GM12873 (cell line): ENCODE measurements around the gene ANKRD10.

ENCODE experiments used
- CTCF ChIP-seq: IDR thresholded peaks from 2 replicates; pipeline ENCODE4 v1.5.1; 2012; ENCODE audit warnings: low read depth, mild to moderate bottlenecking, moderate library complexity, low read length, control low read depth; ENCODE audit not compliant: insufficient read depth; ENCODE audit errors: missing control alignments

ANKRD10 gene

GRCh38 chr13:110874508-110874960 is 40.3 kb downstream of the ANKRD10 start:
- TF ChIP-seq CTCF = no peak

GRCh38 chr13:110873639-110874507 is 41.0 kb downstream of the ANKRD10 start:
- TF ChIP-seq CTCF = no peak

- no peak for TF ChIP-seq CTCF
Measured at GRCh38 chr13:110872768-110873638, 41.9 kb downstream of the ANKRD10 start.

- TF ChIP-seq CTCF = no peak
Measured at GRCh38 chr13:110872034-110872767, 42.7 kb downstream of the ANKRD10 start.

GRCh38 chr13:110869805-110870706 is 44.8 kb downstream of the ANKRD10 start:
- no peak for TF ChIP-seq CTCF

GRCh38 chr13:110869231-110869804 is 45.6 kb downstream of the ANKRD10 start:
- TF ChIP-seq CTCF = no peak
